ENCODE measurements around the gene SUN5. TPM values are rescaled to one million over a fixed set of nuclear protein-coding genes. Genes with fewer than 3 reads are reported as not detected.

Gene SUN5
- total and polyA plus RNA-seq, 7 experiments from 2014 or later = not detected

DNA sequence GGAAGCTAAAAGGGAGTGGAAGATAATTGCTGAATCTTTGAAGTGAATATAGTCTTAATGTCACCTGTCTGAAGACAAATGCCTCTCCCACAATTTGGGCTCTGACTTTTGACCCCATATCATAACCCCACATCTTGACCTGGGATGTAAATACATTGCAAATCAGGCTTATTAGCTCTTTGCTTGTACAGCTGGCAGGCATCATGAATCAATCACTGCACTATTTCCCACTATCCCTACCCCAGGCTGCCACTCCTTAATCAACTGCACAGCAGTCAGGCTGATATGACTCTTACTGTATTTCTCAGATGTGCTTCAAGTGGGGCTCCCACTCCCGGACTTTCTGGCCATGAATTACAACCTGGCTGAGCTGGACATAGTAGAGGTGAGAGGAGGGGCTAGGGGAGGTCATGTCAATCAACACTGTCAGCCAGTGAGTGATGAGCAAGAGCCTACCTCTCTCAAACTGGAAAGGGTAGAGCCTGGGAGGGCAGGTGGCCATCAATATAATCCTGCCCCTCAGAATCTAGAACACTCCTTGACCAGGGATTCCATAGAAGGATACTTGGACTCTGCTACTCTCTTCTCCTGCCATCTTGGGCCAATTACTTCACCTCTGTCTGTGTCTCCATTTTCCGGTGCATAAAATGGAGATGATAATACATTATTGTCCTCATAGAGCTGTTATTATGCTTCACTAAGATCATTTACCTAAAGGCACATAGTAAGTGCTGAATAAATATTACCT is 38.9 kb upstream of the SUN5 start:
- ATAC-seq = no peak
- H3K4me1 ChIP-seq (ENCODE audit: control insufficient read depth in 2 of 2, insufficient read depth in 2 of 2, low read length in 2 of 2) = no peaks in the 10 kb centered on the region
- H3K4me1 Mint-ChIP-seq = peaks cover 0 to 17% (median 0%) of the 10 kb centered on the region in 7 donors
- intact Hi-C loops (cut with micrococcal nuclease) = no loop called here
- no peak overlapping the region for H3K27ac ChIP-seq (ENCODE audit: low read depth, low read length)
- ChIA-PET CTCF (interaction anchor here (0.5 to 0.6 kb wide), 2 partner anchors 69 to 1308 kb away, joined by 3 read pairs; no protein-coding TSS in a partner anchor), POLR2A (no interaction called here)
- H3K9me3 ChIP-seq (ENCODE audit: control insufficient read depth in 2 of 3, low read length in 3 of 3) = peaks cover 0 to 6% (median 6%) of the 10 kb centered on the region in 3 experiments
- peaks cover 0 to 1% (median 0%) of the 10 kb centered on the region in 5 donors for H3K27me3 Mint-ChIP-seq
- H3K36me3 Mint-ChIP-seq = peaks cover 0 to 8% (median 0%) of the 10 kb centered on the region in 5 donors
- H3K4me3 ChIP-seq (ENCODE audit: low read length) = no peak overlapping the region
- no peak overlapping the region for H3K27ac Mint-ChIP-seq
- no peak for DNase-seq
- no peaks in the 10 kb centered on the region for H3K27me3 ChIP-seq (ENCODE audit: control insufficient read depth in 2 of 2, insufficient read depth in 2 of 2, low read length in 2 of 2)
- H3K36me3 ChIP-seq (ENCODE audit: control insufficient read depth in 2 of 3, insufficient read depth in 3 of 3, low read length in 3 of 3) = no peaks in the 10 kb centered on the region
- H3K9me3 Mint-ChIP-seq = peaks cover 0 to 18% (median 12%) of the 10 kb centered on the region in 11 donors
- H3K4me3 Mint-ChIP-seq = no peak overlapping the region

DNA sequence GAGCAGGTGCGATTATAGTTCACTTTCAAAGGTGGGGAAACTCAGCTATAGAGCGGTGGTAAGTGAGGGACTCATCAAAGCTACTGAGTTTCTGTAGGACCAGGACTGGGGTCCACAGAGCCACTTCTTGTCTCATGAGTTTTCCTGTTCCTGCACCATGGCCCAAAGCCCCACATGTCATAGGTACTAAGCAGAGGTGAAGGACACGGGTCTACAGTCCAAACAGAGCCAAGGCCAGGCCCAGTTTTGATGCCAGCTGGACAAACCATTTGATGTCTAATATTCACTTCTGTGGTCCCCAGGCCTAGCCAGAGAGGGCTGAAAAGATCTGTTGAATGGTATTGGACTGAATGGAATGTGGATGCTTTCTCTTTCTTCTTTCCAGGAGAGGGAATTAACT is 38.2 kb upstream of the SUN5 start:
- H3K9me3 ChIP-seq (ENCODE audit: control insufficient read depth in 2 of 3, low read length in 3 of 3) = peaks cover 0 to 6% (median 6%) of the 10 kb centered on the region in 3 experiments
- ATAC-seq = no peak
- H3K4me1 Mint-ChIP-seq = peaks cover 0 to 20% (median 0%) of the 10 kb centered on the region in 7 donors
- peaks cover 0 to 3% (median 0%) of the 10 kb centered on the region in 5 donors for H3K27me3 Mint-ChIP-seq
- H3K4me3 ChIP-seq (ENCODE audit: low read length) = no peak overlapping the region
- H3K36me3 Mint-ChIP-seq = peaks cover 0 to 8% (median 0%) of the 10 kb centered on the region in 5 donors
- H3K27me3 ChIP-seq (ENCODE audit: control insufficient read depth in 2 of 2, insufficient read depth in 2 of 2, low read length in 2 of 2) = no peaks in the 10 kb centered on the region
- H3K4me1 ChIP-seq (ENCODE audit: control insufficient read depth in 2 of 2, insufficient read depth in 2 of 2, low read length in 2 of 2) = no peaks in the 10 kb centered on the region
- H3K4me3 Mint-ChIP-seq = no peak overlapping the region
- no peak overlapping the region for H3K27ac Mint-ChIP-seq
- ChIA-PET POLR2A (no interaction called here), CTCF (interaction anchor here (0.6 kb wide), 1 partner anchor 68 kb away, joined by 3 read pairs; no protein-coding TSS in a partner anchor)
- DNase-seq = no peak
- H3K36me3 ChIP-seq (ENCODE audit: control insufficient read depth in 2 of 3, insufficient read depth in 3 of 3, low read length in 3 of 3) = no peaks in the 10 kb centered on the region
- H3K9me3 Mint-ChIP-seq = peaks cover 0 to 18% (median 14%) of the 10 kb centered on the region in 11 donors
- H3K27ac ChIP-seq (ENCODE audit: low read depth, low read length) = no peak overlapping the region
- intact Hi-C loops (cut with micrococcal nuclease) = no loop called here

DNA sequence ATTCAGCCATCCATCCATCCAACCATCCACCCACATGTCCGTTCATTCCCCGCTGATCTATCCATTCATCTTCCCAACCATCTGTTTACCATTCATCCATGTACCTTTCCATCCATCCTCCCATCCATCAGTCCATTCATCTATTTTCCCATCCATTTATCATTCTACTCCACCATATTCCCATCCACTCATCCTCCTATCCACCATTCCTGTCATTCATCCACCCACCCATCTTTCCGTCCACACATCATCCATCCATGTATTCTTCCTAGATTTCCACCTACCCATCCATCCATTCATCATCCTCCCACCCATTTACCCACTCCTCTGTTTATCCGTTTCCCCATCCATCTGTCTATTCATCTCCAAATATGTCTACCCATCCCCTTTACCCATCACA is 34.0 kb upstream of the SUN5 start:
- intact Hi-C loops (cut with micrococcal nuclease) = no loop called here
- Mint-ChIP-seq H3K27me3 (peaks cover 0 to 3% (median 0%) of the 10 kb centered on the region in 5 donors), H3K9me3 (peaks cover 2 to 9% (median 4%) of the 10 kb centered on the region in 11 donors), H3K27ac (no peak overlapping the region), H3K4me1 (peaks cover 0 to 17% (median 0%) of the 10 kb centered on the region in 7 donors), H3K36me3 (peaks cover 0 to 2% (median under 1%) of the 10 kb centered on the region in 5 donors), H3K4me3 (no peak overlapping the region)
- no peak overlapping the region for H3K4me3 ChIP-seq (ENCODE audit: low read length)
- ChIA-PET CTCF (no interaction called here), POLR2A (no interaction called here)
- no peaks in the 10 kb centered on the region for H3K36me3 ChIP-seq (ENCODE audit: control insufficient read depth in 2 of 3, insufficient read depth in 3 of 3, low read length in 3 of 3)
- no peaks in the 10 kb centered on the region for H3K4me1 ChIP-seq (ENCODE audit: control insufficient read depth in 2 of 2, insufficient read depth in 2 of 2, low read length in 2 of 2)
- ATAC-seq (no peak), DNase-seq (no peak)
- no peaks in the 10 kb centered on the region for H3K27me3 ChIP-seq (ENCODE audit: control insufficient read depth in 2 of 2, insufficient read depth in 2 of 2, low read length in 2 of 2)
- H3K9me3 ChIP-seq (ENCODE audit: control insufficient read depth in 2 of 3, low read length in 3 of 3) = peaks cover 0 to 5% (median 0%) of the 10 kb centered on the region in 3 experiments
- H3K27ac ChIP-seq (ENCODE audit: low read depth, low read length) = no peak overlapping the region

DNA sequence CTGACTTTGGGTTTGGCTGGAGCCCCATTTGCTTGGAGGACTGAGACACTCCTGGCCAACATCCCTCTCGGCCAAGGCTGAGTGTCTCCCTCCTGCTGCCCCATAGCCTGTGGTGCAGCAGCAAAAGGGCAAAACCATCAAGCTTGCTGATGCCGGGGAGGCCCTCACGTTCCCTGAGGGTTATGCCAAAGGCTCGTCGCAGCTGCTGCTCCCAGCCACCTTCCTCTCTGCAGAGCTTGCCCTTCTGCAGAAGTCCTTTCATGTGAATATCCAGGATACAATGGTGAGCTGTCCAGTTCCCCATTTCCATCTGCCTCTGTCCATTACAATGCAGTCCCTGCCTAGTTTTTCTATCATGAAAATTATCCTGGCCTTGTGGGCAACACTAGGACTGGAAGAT is 33.2 kb upstream of the SUN5 start:
- Histone ChIP-seq H3K4me3 (ENCODE audit: low read length) (no peak overlapping the region), H3K36me3 (ENCODE audit: control insufficient read depth in 2 of 3, insufficient read depth in 3 of 3, low read length in 3 of 3) (no peaks in the 10 kb centered on the region), H3K27ac (ENCODE audit: low read depth, low read length) (no peak overlapping the region), H3K9me3 (ENCODE audit: control insufficient read depth in 2 of 3, low read length in 3 of 3) (peaks cover 0 to 10% (median 0%) of the 10 kb centered on the region in 3 experiments), H3K27me3 (ENCODE audit: control insufficient read depth in 2 of 2, insufficient read depth in 2 of 2, low read length in 2 of 2) (no peaks in the 10 kb centered on the region), H3K4me1 (ENCODE audit: control insufficient read depth in 2 of 2, insufficient read depth in 2 of 2, low read length in 2 of 2) (no peaks in the 10 kb centered on the region)
- ATAC-seq (no peak), DNase-seq (no peak)
- ChIA-PET CTCF (no interaction called here), POLR2A (no interaction called here)
- Mint-ChIP-seq H3K9me3 (peaks cover 3 to 14% (median 6%) of the 10 kb centered on the region in 11 donors), H3K27ac (no peak overlapping the region), H3K4me1 (peaks cover 0 to 15% (median 0%) of the 10 kb centered on the region in 7 donors), H3K4me3 (no peak overlapping the region), H3K36me3 (peaks cover 0 to 8% (median 3%) of the 10 kb centered on the region in 5 donors), H3K27me3 (peaks cover 0 to 3% (median 0%) of the 10 kb centered on the region in 5 donors)
- intact Hi-C loops (cut with micrococcal nuclease) = no loop called here

DNA sequence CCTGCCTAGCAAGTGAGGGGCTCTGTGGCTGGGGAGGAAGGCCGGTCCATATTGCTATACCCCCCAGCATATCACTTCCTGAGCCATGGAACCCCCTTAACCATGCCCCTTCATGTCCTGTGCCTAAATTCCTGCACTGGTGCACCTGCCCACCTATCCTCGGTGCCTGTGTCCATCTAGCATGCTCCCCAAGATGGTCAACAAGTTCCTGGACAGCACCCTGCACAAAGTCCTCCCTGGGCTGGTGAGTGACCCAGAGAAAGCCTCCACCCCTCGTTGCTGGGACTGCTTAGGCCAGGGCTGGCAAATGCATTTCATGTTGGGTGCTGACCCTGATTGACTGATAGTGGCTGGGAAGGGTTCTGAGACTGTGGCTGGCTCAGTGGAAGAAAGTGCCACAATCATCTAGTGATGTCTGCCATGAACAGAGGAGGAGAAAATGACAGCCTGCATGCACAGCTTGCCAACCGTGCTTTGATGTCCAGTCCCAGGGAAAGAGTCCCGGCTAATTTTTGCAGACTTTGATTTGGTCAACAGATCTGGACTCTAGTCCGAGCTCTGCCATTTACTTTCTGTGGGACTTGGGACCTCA is 30.8 kb upstream of the SUN5 start:
- H3K4me3 Mint-ChIP-seq = no peak overlapping the region
- intact Hi-C loops (cut with micrococcal nuclease) = no loop called here

DNA sequence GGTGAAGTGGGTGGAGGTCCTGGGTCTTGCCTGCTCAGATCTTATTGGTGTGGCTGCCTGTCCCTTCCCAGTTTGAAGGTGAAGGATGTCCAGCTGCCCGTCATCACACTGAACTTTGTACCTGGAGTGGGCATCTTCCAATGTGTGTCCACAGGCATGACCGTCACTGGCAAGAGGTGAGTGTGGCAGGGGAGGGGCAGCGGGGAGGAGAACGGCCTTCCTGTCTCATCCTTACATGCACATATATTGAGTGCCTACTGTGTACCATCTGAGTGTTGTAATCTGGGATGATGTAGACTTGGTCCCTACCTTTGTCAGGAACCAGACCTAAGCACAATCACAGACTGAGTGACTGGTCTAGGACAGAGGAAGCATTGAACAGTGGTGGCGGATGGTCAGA is 29.9 kb upstream of the SUN5 start:
- intact Hi-C loops (cut with micrococcal nuclease) = no loop called here
- Histone ChIP-seq H3K4me1 (ENCODE audit: control insufficient read depth in 2 of 2, insufficient read depth in 2 of 2, low read length in 2 of 2) (no peaks in the 10 kb centered on the region), H3K36me3 (ENCODE audit: control insufficient read depth in 2 of 3, insufficient read depth in 3 of 3, low read length in 3 of 3) (no peaks in the 10 kb centered on the region), H3K27me3 (ENCODE audit: control insufficient read depth in 2 of 2, insufficient read depth in 2 of 2, low read length in 2 of 2) (no peaks in the 10 kb centered on the region), H3K9me3 (ENCODE audit: control insufficient read depth in 2 of 3, low read length in 3 of 3) (peaks cover 0 to 10% (median 0%) of the 10 kb centered on the region in 3 experiments), H3K4me3 (ENCODE audit: low read length) (no peak overlapping the region), H3K27ac (ENCODE audit: low read depth, low read length) (no peak overlapping the region)
- DNase-seq (no peak), ATAC-seq (no peak)
- peak overlapping the region in 1 of 9 donors; percentile 15 for H3K27ac Mint-ChIP-seq
- ChIA-PET CTCF (no interaction called here), POLR2A (no interaction called here)
- peaks cover 0 to 12% (median 0%) of the 10 kb centered on the region in 7 donors for H3K4me1 Mint-ChIP-seq
- H3K9me3 Mint-ChIP-seq = peaks cover 3 to 17% (median 6%) of the 10 kb centered on the region in 11 donors
- H3K27me3 Mint-ChIP-seq = peaks cover 0 to 3% (median 0%) of the 10 kb centered on the region in 5 donors
- H3K36me3 Mint-ChIP-seq = peaks cover 0 to 9% (median 3%) of the 10 kb centered on the region in 5 donors
- no peak overlapping the region for H3K4me3 Mint-ChIP-seq

More for the DNA sequence above, 30.8 kb upstream of the SUN5 start:
- H3K36me3 Mint-ChIP-seq = peaks cover 0 to 9% (median 3%) of the 10 kb centered on the region in 5 donors
- H3K9me3 Mint-ChIP-seq = peaks cover 3 to 17% (median 6%) of the 10 kb centered on the region in 11 donors
- ChIA-PET POLR2A (no interaction called here), CTCF (no interaction called here)
- peaks cover 0 to 3% (median 0%) of the 10 kb centered on the region in 5 donors for H3K27me3 Mint-ChIP-seq
- DNase-seq (no peak), ATAC-seq (no peak)
- no peaks in the 10 kb centered on the region for H3K27me3 ChIP-seq (ENCODE audit: control insufficient read depth in 2 of 2, insufficient read depth in 2 of 2, low read length in 2 of 2)
- H3K36me3 ChIP-seq (ENCODE audit: control insufficient read depth in 2 of 3, insufficient read depth in 3 of 3, low read length in 3 of 3) = no peaks in the 10 kb centered on the region
- peaks cover 0 to 12% (median 0%) of the 10 kb centered on the region in 7 donors for H3K4me1 Mint-ChIP-seq
- no peak overlapping the region for H3K27ac Mint-ChIP-seq
- no peaks in the 10 kb centered on the region for H3K4me1 ChIP-seq (ENCODE audit: control insufficient read depth in 2 of 2, insufficient read depth in 2 of 2, low read length in 2 of 2)
- H3K27ac ChIP-seq (ENCODE audit: low read depth, low read length) = no peak overlapping the region
- H3K4me3 ChIP-seq (ENCODE audit: low read length) = no peak overlapping the region
- H3K9me3 ChIP-seq (ENCODE audit: control insufficient read depth in 2 of 3, low read length in 3 of 3) = peaks cover 0 to 10% (median 0%) of the 10 kb centered on the region in 3 experiments

Data from naive thymus-derived CD4-positive, alpha-beta T cell (primary cell).